HL-60 (cell line): ENCODE measurements around the gene GNAT1.

Experiments
- DNase-seq, 2 experiments: peaks; one replicate each; pipeline ENCODE4 v3.0.0-alpha.2; 2010 to 2020; ENCODE audit warnings: low read depth in 1 of 2, low spot score in 1 of 2
- H3K27ac ChIP-seq: fragments of 250-450 bp; sonication (Bioruptor Pico); replicated peaks from 2 replicates; pipeline ENCODE4 v1.5.1; 2020; ENCODE audit warnings: mild to moderate bottlenecking, moderate library complexity
- H3K27me3 ChIP-seq: fragments of 250-450 bp; sonication (Bioruptor Pico); 2 replicates; pipeline ENCODE4 v1.5.1; 2021; ENCODE audit warnings: mild to moderate bottlenecking, moderate library complexity; ENCODE audit not compliant: insufficient read depth, poor library complexity, severe bottlenecking
- H3K4me3 ChIP-seq: replicated peaks from 2 replicates; pipeline ENCODE4 v1.5.1; 2011; ENCODE audit warnings: mild to moderate bottlenecking, control low read depth, low read length; ENCODE audit not compliant: insufficient read depth
- GABPA ChIP-seq: IDR thresholded peaks from 2 replicates; pipeline ENCODE4 v1.6.1; 2012; ENCODE audit warnings: low read depth
- POLR2AphosphoS5 ChIP-seq: IDR thresholded peaks from 2 replicates; pipeline ENCODE4 v1.6.1; 2012; ENCODE audit warnings: low read depth
- SPI1 ChIP-seq: IDR thresholded peaks from 2 replicates; pipeline ENCODE4 v1.6.1; 2012; ENCODE audit warnings: low read depth, mild to moderate bottlenecking, borderline replicate concordance
- TF ChIP-seq, protein P1 (sequence below): IDR thresholded peaks from 2 replicates; pipeline ENCODE4 v1.6.1; 2012; ENCODE audit warnings: low read depth; ENCODE audit not compliant: insufficient replicate concordance
- TF ChIP-seq, protein P2 (sequence below): IDR thresholded peaks from one replicate; pipeline ENCODE4 v1.5.1; 2011; ENCODE audit warnings: low read length, control low read depth, inconsistent platforms; ENCODE audit not compliant: insufficient read depth

Gene GNAT1

DNA sequence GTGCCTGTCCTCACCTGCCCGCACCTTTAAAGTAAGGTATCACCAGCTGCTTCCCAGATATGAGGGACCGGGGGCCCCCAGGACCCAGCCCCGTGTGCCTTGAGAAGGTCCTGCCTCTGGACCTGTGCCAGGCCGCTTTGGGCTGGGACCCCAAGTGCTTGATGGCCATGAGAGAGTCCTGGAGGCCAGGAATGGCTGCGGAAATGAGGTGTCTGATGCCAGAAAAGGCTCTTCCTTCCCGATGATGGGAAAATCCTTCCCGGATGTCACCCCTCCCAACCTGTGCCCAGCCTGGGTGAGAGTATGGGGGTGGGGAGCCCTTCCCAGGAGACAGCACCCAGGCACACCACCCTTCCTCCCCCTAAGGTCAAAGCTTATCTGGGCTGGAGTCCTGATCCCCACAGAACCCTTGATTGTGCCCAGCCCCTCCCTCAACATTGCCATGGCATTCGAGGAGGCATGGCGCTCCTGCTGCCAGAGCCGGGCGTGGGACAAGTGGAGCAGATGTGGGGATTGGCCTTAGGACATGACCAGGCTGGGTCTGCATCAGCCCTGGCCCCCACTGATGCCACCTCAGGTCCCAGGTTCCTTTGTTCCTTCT lies 22.1 kb upstream of the GNAT1 start:
- no peak overlapping the region for H3K27ac ChIP-seq
- H3K4me3 ChIP-seq = no peak overlapping the region
- DNase-seq = no peak
- H3K27me3 ChIP-seq = peaks cover 3% of the 10 kb centered on the region
- TF ChIP-seq, protein P1, sequence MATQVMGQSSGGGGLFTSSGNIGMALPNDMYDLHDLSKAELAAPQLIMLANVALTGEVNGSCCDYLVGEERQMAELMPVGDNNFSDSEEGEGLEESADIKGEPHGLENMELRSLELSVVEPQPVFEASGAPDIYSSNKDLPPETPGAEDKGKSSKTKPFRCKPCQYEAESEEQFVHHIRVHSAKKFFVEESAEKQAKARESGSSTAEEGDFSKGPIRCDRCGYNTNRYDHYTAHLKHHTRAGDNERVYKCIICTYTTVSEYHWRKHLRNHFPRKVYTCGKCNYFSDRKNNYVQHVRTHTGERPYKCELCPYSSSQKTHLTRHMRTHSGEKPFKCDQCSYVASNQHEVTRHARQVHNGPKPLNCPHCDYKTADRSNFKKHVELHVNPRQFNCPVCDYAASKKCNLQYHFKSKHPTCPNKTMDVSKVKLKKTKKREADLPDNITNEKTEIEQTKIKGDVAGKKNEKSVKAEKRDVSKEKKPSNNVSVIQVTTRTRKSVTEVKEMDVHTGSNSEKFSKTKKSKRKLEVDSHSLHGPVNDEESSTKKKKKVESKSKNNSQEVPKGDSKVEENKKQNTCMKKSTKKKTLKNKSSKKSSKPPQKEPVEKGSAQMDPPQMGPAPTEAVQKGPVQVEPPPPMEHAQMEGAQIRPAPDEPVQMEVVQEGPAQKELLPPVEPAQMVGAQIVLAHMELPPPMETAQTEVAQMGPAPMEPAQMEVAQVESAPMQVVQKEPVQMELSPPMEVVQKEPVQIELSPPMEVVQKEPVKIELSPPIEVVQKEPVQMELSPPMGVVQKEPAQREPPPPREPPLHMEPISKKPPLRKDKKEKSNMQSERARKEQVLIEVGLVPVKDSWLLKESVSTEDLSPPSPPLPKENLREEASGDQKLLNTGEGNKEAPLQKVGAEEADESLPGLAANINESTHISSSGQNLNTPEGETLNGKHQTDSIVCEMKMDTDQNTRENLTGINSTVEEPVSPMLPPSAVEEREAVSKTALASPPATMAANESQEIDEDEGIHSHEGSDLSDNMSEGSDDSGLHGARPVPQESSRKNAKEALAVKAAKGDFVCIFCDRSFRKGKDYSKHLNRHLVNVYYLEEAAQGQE = no peak
- TF ChIP-seq SPI1 (no peak), POLR2AphosphoS5 (no peak), GABPA (no peak)
- TF ChIP-seq, protein P2, sequence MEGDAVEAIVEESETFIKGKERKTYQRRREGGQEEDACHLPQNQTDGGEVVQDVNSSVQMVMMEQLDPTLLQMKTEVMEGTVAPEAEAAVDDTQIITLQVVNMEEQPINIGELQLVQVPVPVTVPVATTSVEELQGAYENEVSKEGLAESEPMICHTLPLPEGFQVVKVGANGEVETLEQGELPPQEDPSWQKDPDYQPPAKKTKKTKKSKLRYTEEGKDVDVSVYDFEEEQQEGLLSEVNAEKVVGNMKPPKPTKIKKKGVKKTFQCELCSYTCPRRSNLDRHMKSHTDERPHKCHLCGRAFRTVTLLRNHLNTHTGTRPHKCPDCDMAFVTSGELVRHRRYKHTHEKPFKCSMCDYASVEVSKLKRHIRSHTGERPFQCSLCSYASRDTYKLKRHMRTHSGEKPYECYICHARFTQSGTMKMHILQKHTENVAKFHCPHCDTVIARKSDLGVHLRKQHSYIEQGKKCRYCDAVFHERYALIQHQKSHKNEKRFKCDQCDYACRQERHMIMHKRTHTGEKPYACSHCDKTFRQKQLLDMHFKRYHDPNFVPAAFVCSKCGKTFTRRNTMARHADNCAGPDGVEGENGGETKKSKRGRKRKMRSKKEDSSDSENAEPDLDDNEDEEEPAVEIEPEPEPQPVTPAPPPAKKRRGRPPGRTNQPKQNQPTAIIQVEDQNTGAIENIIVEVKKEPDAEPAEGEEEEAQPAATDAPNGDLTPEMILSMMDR = no peak

DNA sequence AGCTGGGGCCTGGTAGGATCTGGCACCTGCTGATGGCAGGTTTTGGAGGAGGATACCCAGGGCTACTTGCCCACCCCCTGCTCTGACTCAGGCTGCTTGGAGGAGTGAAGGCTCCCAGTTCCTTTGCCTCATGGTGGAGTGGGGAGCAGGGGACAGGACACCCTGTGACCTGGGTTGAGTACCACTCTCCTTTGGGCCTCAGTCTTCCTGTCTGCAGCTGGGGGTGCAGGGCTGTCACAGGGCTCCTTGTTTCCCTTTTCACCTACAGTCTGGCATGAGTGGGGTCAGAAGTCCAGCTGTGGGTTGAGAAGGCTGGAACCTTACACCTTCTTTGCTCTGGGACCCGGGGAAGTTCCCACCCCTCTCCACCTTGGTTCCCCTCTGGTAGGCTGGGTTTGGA lies 21.6 kb upstream of the GNAT1 start:
- Histone ChIP-seq H3K27me3 (peaks cover 2% of the 10 kb centered on the region), H3K27ac (no peak overlapping the region), H3K4me3 (no peak overlapping the region)
- no peak for DNase-seq
- TF ChIP-seq, protein P1 = no peak
- no peak for TF ChIP-seq GABPA
- no peak for TF ChIP-seq SPI1
- TF ChIP-seq, protein P2 = no peak
- no peak for TF ChIP-seq POLR2AphosphoS5

DNA sequence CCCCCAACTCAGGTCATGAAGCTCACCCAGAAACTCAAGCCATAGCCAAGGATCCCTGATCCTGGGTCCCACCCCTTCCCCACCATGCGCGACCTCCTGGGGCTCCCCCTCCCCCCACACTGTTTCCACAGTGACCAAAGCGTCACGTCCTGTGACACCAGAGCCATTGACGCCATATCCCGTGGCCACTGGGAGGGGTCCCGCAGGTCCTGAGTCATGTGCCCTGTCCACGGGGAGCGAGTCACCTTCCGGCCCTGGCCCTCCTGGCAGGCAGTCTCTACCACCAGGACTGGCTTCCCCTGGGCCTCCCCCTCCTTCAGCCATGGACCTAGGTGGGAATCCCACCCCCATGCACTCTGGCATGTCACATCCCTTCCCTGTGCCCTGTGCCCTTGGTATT lies 20.7 kb upstream of the GNAT1 start:
- Histone ChIP-seq H3K27me3 (no peaks in the 10 kb centered on the region), H3K4me3 (no peak overlapping the region), H3K27ac (no peak overlapping the region)
- no peak for TF ChIP-seq SPI1
- TF ChIP-seq POLR2AphosphoS5 = no peak
- TF ChIP-seq, protein P1 = no peak
- TF ChIP-seq GABPA = no peak
- TF ChIP-seq, protein P2 = no peak
- DNase-seq = no peak
